Measurements from ENCODE around the gene MROH7.

- TF ChIP-seq CTCF (IDR thresholded peaks at IDR 0.05) (no peak), EP300 (IDR thresholded peaks at IDR 0.05) (no peak), POLR2AphosphoS5 (IDR thresholded peaks at IDR 0.05) (no peak), POLR2A (IDR thresholded peaks at IDR 0.05) (no peak)
Measured at GRCh38 chr1:54623216-54624007, 18.2 kb upstream of the MROH7 start, which contains the start of gene FAM151A.
